Activated naive CD4-positive, alpha-beta T cell treated with Interleukin-2 at 50 U/mL for 16 hours (primary cell): ENCODE measurements around the gene ZNF740.
A peak's percentile ranks its signal among the peaks of the same experiment; 100 is the strongest.
"Not testable (repeated sequence)": the region's sequence is repeated elsewhere in the genome, so short reads cannot be mapped to it uniquely, and the experiment has no call there.

ENCODE experiments used
- DNase-seq: peaks from one replicate; pipeline ENCODE4 v3.0.0-alpha.2; 2020

The ZNF740 gene

DNA sequence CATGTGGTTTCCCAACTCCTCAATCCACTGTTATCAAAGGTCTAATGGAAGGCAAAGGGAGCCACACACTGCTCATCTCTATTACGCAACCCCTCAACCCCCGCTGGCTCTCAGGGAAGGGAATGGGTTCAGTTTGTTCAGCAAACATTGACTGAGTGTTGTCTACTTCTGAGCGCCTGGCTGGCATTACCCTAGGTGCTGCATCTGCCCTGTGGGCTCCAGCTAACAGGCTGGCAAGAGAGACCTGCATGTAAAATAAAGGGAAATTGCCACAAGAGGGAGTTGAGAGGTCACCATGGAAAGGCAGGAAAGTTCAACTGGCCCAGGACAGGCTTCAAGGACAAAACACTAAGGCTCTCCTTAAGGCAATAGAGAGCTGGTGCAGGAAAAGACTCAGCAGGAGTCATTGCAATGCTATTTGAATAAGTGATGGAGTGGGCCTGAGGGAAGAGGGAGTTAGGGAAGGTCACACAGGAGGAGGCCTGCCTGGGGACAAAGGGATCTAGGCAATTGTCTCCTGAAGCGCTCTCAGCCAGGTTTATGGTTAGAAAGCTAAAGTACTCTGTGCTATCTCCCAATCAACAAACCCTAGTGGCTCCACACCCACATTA is 5.5 kb upstream of the ZNF740 start:
- DNase-seq, result no peak

DNA sequence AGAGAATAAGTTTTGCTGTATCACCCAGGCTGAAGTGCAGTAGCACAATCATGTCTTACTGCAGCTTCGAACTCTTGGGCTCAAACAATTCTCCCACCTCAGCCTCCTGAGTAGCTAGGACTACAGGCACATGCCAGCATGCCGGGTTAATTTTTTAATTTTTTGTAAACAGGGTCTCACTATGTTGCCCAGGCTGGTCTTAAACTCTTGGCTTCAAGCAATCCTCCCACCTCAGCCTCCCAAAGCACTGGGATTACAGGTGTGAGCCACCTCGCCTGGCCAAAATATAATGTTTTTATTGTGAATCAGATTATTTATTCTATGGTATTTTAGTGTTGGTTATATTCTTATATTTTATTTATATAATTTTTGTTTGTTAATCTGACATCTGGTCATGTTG is 3.8 kb upstream of the ZNF740 start:
- DNase-seq, result no peak

DNA sequence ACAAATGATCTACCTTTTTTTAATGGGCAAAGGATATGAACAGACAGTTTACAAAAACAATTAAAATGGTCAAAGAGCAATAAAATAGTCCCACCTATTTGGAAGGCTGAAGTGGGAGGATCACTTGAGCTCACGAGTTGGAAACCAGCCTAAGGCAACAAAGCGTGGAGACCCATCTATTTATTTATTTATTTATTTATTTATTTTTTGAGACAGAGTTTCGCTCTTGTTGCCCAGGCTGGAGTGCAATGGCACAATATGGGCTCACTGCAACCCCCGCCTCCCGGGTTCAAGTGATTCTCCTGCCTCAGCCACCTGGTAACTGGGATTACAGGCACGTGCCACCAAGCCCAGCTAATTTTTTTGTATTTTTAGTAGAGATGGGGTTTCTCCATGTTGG is 3.1 kb upstream of the ZNF740 start:
- DNase-seq, result not testable (repeated sequence)

DNA sequence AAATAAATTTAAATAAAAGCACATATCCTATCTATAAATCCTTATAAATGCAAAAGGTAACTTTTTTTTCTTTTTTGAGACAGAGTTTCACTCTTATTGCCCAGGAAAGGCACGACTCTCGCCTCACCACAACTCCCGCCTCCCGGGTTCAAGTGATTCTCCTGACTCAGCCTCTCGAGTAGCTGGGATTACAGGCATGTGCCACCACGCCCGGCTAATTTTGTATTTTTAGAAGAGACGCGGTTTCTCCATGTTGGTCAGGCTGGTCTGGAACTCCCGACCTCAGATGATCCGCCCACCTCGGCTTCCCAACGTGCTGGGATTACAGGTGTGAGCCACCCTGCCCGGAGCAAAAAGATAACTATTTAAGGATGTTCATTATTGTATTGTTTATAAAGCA is 1.7 kb upstream of the ZNF740 start:
- DNase-seq, result not testable (repeated sequence)

DNA sequence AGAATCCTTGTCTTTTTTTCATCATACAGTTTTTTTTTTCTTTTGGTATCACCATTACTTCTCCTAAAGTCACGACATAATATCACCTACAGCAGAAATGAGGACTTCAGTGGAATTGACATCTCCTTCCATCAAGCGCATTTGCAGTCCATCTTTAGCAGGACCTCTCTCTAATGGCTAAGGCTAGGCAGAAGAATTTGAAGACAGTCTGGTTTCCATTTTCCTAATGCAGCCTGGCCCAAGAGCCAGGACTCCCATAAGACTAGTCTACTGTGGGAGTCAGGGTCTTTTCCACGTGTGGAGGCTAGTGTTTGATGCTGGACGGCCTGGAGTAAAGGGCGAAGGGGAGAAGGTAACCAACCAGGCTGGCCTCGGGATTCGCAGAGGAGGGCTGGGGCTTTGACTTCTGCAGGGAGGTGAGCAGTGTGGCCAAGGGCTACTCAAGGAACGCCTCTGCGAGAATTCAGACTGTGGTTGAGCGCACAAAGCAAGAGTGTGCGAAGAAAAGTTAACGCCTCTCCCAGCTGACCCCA is 769 bp upstream of the ZNF740 start:
- no peak for DNase-seq

DNA sequence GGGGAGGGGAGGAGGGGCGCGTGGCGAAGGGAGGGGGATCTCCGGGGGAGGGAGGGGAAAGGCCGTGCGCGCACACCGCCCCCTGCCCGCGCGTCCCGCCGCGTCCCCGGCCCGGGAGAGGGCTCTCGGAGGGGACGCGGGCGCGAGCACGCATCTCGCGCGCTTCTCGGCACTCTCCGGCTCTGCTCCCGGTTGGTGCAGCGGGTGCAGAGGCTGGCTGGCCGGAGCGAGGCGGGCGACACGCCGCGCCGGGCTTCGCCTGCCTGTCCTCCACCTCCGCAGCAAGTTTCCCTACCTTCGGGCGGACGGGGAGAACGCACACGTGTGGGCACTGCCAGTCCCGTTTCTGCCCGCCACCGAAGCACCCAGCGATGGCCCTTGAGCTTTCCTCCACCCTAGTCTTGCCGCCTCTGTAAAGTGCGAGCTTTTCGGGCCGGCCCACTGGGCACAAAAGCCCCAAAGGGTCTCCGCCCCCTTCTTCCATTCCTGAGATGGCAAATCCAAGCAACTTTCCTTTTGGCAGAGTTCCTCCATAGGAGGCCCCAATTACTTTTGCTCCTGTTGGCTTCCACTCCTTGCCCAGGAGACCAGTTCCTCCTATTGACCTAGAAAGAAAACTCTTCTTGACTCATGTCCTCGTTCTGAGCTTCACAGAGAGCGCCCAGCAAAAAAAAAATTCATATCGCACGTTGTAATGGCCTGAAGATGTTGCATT is 566 bp downstream of the ZNF740 start:
- peak; percentile 77 for DNase-seq

DNA sequence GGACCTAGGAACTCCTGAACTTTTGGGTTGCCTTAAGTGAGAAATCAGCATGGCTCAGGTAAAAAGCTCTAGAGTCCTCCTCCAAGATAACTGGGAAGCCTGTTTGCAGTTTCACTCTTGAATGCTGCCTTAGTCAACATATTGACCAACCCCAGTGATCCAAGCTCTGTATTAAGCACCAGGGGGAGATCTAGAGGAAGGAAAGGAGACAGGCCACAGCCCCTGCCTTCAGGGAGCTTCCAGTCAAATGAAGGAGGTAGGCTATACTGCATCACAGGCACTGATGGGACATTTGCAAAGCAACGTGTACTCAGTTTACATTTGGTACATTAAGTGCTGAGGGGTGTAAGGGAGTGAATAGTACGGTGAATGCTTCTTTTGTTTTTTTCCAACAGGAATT is 1.4 kb downstream of the ZNF740 start:
- DNase-seq, result no peak

DNA sequence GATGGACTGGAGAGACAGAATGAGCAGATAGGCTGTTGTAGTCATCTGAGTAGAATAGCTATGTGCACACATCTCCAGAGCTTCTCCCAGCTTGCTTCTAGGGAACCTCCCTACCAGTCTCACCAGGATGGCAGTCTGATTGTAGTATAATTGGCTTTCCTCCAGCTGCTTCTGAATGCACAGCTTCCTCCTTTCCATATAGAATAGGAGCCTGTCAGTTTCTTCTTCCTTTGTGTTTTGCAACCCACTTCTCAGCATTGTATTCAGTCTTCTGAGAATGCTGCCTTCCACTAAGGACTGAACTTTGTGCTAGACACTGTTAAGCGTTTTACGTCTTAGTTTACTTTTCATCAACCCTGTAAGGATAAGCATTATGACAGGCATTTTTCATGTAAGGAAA is 2.4 kb downstream of the ZNF740 start:
- DNase-seq, result no peak

DNA sequence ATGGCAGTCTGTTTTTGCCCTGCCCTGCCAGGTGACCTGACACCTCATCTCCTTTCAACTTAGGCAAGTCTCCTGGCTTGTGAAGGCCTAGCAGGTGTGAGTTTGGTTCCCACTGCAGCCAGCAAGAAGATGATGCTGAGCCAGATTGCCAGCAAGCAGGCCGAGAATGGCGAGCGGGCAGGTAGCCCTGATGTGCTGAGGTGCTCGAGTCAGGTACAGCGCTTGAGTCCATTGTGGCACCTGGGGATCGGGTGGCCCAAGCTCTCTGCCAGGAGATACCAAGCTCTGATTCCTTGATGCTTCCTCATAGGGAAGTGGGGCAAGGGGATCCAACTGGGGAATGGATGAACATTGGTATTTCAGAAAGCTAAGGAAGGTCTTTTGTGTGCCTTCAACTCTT is 4.3 kb downstream of the ZNF740 start:
- no peak for DNase-seq

DNA sequence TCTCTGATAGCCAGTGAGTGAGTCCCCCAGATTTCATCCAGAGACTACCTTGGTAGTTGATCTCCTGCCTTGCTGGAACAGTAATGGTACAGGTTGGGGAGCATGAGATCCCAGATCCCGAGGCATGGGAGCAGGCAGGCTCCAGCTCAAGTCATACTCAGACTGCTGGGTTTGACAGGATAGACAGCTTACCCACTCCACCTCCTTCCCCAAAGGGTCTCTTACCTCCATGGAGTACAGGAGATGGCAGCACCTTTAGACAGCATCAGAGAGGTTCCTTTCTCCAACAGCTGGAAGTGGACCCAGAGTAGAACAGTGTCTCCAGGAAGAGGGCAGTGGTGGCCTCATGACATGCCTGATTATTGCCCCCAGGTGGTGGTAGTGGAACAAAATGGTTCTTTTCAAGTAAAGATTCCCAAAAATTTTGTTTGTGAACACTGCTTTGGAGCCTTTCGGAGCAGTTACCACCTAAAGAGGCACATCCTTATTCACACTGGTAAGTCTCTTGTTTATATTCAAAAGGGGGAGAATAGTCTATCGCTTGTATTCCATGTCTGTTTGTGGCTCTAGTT is 5.1 kb downstream of the ZNF740 start:
- no peak for DNase-seq

DNA sequence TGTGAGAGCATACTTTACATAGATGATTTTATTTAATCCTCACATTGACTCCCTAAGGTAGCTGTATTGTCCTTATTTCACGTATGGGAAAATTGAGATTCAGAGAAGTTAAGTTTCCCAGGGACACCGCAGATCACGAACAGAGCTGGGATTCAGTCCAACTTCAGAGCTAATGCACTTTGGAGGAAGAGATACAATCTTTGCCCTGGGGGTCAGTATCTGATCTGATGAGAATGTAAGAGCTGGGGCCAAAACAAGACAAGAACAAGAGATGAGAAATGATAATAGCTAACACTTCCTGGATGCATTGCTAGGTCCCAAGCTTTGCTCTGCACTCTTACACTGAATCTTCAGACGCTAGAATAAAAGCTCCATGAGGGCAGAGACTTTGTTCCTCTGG is 6.2 kb downstream of the ZNF740 start:
- no peak for DNase-seq

DNA sequence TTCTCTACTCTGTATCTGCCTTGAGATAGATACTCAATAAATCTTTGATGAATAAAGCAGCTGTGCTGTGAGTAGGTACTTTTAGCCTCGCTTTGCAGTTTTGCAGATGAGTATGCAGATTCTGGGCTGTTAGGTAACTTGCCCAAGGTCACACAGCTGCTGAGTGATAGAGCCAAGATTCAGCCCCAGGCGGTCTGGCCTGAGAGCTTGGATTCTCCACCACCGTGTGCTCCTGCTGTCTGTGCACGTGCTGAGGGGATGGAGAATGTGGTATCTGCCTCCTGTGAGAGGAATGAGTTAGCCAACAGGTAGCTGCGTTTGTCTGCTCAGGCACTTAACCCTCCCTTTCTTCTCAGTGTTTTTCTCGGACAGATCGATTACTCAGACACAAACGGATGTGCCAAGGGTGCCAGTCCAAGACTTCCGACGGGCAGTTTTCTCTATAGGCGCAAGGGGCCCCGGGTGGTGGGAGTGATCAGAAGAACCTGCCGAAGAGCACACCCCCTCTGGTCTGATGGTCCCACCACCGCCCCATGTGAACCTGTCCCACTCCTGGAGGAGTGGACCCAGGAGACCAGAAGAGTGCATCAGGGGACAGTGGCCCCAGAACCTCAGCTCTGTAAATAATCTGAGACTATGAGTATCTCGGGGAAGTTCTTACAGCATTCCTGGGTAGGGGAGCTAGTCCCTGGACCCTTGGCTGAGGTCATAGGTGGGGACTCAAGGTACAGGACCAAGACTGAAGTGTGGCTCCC is 6.8 kb downstream of the ZNF740 start:
- no peak for DNase-seq

DNA sequence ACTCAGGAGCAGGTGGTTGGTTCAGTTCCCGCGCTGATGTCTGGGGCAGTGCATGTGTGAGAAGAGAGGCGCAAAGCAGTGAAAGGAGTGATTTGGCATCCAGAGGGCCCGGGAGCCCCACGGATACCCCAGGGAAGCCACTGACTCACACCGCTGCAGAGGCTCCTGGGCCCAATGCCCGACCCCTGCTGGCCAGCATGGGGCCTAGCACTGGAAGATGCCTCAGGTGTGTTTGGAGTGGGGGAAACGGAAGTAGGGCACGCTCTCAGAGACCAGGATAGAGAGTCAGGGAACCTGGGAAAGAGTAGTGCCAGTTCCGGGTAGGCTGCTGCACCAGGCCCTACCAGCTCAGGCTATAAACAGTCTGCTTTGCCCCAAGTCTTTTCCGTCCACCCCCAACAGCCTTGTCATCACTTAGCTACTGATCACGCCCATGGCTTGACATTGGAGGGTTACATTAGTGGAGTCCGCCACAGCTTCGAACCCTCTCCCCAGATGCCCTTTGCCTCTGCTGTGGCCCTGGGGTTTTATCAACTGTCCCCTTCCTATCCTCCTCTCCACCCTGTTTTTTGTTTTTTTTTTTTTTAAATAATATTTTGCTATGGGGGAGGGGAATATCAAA is 9.7 kb downstream of the ZNF740 start:
- DNase-seq, result peak; percentile 52

DNA sequence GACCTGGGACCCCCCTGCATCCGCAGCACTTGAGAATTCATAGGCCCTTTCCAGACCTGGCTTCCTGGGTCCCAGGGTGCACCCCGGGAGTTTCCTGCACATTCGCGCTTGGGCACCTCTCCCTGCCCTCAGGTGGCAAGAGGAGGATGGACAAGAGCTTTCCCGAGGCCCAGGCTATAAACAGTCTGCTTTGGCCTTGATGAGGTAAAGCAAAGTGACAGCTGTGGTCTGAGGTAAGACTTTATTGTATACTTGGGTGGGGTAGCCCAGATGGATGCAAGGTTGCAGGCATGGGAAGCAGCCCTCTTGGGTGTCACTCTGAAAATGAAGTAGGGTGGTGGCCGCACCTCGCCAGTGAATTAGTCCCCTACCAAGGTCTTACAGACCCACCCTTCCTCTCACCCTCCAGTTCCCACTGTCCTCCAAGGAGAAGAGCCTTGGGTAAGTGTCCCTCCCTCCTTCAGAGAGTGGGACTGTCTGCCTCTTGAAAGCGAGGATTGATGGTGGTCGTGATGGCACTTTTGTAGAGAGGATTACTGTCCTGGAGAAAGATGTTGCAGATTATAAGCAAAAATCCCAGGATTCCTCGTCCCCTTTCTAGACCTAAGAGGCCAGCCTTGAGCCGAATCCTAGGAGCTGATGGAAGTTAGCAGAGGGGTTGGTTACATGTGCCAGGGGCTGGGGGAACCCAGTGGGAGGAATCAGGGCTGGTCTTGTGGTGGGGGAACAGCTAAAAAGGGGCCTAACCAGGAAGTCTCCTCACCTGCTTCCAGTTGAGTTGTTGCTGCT is 10.8 kb downstream of the ZNF740 start:
- DNase-seq, result no peak

DNA sequence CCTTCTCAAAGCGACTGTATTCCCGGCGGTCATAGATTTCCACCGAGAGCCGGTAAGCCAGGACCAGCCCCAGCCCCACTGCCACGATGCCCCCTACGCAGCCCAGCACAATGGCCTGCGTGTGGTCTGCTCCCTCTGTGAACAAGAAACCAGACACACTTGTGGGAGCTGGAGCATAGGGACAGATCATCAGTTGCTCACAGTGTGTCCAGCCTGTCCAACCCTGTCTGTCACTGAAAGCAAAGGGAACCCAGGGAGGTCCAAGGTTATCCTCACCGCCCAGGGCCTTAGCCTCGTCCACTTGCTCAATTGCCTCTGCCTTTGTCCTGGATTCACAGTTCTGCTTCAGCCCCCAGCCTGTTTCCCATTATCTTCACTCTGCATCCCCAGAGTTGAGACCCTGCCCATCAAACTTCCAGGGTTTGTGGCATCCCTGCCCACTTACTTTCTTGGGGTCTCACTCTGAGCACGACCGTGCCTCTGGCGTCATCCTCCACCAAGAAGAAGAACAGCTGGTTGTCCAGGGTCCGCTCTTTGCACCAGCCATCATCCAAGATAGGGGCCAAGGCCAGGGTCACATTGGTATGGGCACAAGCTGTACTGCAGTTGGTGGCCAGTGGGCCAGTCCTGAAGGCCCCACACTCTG is 11.5 kb downstream of the ZNF740 start:
- DNase-seq, result no peak

DNA sequence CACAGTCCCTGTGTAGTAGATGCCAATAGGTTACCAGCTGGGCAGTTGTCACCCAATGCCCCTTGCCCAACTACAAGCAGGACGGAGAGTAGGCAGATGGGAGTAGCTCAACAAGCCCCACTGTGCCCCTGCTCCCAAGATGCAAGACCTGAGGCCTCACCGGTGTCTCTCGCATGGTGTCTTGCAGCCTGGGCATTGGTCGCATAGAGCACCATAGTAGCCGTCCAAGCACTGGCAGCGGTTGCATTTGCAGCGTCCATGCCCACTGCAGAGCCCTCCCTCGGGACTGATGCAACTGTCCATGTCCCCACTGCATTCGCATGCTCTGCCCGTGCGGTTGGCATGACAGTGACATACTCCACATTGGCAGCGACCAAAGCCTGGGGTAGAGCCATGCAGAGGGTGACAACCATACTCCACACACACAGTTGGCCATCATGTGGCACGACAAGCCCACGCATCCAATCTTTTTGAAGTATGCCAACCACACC is 12.1 kb downstream of the ZNF740 start:
- DNase-seq, result no peak

DNA sequence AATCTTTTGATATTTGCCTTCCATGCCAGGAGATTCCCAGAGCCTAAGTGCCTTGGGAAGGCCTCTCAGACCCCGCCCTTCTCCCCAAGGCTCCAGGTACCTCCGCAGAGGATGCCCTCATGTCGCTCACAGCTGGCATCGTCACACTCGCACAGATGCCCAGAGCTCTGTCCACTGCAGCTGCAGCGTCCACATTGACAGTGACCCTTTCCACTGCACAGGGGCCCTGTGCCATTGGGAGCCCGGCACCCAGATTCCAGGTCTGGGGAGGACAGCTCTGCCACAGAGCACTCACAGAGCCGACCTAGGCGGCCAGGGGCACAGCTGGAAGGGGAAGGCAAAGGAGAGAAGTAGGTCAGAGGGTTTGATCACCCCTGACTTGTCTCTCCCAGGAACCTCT is 12.5 kb downstream of the ZNF740 start:
- DNase-seq, result no peak

DNA sequence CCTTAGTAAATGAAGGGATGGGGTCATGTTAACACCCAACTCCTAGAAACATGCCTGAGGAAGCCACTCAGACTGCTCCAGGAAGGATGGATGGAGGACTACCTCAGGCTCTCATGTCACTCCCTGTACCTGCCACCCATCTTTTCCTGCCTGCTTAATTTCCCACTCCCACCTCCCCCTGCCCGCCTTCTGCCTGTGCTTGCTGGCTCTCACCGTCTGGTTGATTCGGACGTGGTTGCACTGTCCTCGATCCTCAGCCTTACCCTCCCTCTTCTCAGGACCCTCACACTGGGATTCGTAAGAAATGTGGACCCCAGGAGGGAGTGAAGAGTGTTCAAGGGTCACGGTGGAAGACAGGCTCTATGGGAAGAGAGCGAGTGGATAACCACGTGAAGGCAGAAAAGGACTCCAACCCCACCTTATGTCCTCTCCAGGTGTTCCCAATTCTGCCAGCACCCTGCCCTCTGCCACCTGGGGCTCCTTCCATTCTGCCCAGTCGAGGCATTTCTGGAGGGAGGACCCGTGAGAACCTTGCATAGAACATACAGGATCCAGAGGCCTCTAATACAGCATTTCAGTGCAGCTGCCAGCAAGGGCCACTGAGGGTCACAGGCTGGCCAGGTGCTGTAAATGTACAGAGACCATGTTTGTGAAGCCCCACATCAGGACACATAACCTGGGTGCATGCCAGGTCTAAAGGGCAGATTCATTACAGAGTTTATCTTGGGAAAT is 13.6 kb downstream of the ZNF740 start:
- no peak for DNase-seq

DNA sequence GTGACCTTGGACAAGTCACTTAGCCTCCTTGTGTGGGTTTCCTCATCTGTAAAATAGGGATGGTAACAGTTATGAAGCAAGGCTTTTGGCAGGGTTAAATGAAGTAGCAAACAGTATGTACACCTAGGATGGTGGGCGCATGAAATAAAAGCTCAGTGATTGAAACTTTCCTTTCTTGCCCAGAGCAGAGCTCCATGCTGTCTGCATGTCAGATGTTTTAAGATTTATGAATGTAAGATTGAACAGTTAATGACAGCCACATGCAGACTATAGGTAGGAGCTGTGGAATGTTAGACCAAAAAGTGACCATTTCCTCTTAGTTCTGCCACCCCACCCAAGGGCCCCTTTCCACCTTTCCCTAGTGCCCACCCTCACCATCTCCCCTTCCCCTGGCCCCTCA is 14.5 kb downstream of the ZNF740 start:
- DNase-seq, result no peak

DNA sequence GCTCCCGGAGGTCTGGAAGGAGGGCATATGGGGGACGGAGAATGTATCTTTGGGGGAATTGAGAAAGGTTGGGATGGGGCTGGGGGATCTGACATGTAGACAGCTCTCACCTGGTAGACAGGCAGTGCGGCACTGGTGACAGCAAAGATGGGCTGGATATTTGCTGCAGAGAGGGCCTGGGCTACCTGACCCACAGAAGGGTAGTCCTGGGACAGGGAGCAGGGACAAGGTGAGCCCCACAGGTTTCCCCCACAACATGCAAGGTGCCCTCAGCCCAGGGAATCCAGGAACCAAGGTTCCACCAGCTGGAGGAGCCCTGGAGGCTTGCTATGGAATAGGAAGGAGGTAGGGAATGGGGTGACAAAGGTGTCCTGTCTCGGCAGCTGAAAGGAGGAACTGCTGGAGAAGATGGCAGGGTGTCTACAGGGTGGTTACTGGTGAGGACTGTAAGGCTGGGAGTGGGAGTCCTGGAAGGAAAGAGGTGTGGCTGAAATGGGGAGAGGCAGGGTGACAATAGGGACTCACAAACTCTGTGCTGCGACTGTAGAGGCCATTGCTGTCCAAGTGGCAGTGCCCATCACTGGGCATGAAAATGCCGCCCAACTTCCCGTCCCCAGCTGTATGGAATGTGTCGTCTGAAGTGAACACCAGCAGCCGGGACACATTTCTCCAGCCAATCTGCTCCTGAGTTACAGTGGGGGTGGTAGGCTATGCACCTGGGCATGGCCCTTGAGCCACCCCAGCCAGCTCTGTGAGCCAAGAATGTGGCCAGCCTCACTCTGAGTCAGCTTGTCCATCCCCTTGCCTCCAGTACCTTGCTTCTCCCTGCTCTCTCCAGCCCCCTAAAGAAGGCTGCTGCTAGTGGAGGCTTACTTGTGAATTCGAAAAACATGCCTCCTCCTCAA is 15.2 kb downstream of the ZNF740 start:
- no peak for DNase-seq
